Measurements from ENCODE around the gene OBSL1.

Gene OBSL1

DNA sequence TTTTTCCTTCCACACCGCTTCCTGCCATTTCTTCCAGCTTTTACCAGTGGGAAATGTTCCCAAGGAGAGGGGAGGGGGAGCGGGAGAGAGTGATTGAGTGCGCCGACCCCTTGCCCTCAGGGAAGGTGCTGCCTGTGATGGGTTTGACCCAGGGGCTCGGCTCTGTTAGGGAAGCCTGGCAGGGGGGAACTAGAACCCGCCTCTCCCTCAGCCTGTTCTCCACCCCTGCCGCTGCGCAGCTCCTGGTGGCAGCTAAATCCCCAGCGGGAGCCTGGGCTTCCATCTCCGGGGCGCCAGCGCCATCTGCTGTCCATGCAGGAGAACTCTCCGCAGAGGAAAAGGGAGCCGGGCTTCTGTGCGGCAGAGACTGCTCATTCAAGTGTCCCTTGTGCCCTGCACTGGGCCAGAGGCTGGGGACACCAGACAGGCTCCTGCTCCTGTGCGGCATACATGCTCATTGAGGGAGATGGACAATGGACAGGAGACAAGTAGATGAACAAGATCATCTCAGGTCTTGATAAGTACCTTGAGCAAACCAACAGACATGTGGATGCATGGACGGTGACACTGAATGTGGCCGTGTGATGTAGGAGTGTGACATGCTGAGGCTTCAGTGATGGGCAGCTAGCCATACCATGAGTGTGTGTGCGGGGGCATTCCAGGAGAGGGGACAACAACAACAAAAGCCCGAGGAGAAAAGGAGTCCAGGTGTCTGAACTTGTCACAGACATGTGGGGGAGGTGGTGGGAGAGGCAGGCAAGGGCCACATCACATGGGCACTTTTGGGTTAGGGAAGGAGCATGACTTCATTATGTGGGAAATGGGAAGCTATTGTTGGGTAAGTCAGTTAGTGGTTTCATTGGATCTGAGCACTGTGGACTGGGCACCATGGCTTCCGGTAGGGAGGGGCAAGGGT is 41.0 kb downstream of the OBSL1 start:
- H3K4me3 ChIP-seq = peak overlapping the region; percentile 54
- TF ChIP-seq CTCF (IDR thresholded peaks at IDR 0.05) = peak; percentile 91
- H3K27ac ChIP-seq = no peak overlapping the region
- peak; percentile 90 for DNase-seq (ENCODE audit: low spot score)

DNA sequence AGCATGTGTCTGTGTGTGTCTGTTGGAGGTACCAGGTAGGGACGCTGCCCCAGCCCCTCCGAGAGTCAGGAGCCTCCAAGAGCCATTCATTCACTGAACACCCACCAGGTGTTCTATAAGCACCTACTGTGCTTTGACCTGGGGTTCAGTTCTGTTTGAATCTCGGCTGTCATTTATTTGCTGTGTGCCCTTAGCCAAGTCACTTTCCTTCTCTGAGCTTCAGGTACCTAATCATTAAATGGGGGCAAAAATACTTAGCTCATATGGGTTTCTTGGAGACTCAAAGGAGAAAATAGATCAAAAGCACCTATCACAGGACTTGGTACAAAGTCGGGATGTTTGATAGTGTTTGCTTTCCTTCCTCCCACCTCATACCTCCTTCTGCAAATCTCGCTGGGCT is 43.9 kb downstream of the OBSL1 start:
- no peak for DNase-seq (ENCODE audit: low spot score)
- TF ChIP-seq CTCF (IDR thresholded peaks at IDR 0.05) = no peak
- Histone ChIP-seq H3K4me3 (no peak overlapping the region), H3K27ac (no peak overlapping the region)

- DNase-seq (ENCODE audit: low spot score) = no peak
- no peak overlapping the region for H3K27ac ChIP-seq
- no peak for TF ChIP-seq CTCF (IDR thresholded peaks at IDR 0.05)
- H3K4me3 ChIP-seq = no peak overlapping the region
These were observed 44.3 kb downstream of the OBSL1 start for GRCh38 chr2:219527076-219527394.

- H3K27ac ChIP-seq = no peak overlapping the region
- H3K4me3 ChIP-seq = no peak overlapping the region
- no peak for TF ChIP-seq CTCF (IDR thresholded peaks at IDR 0.05)
- DNase-seq (ENCODE audit: low spot score) = no peak
These were observed 44.8 kb downstream of the OBSL1 start for GRCh38 chr2:219526320-219527075.

DNA sequence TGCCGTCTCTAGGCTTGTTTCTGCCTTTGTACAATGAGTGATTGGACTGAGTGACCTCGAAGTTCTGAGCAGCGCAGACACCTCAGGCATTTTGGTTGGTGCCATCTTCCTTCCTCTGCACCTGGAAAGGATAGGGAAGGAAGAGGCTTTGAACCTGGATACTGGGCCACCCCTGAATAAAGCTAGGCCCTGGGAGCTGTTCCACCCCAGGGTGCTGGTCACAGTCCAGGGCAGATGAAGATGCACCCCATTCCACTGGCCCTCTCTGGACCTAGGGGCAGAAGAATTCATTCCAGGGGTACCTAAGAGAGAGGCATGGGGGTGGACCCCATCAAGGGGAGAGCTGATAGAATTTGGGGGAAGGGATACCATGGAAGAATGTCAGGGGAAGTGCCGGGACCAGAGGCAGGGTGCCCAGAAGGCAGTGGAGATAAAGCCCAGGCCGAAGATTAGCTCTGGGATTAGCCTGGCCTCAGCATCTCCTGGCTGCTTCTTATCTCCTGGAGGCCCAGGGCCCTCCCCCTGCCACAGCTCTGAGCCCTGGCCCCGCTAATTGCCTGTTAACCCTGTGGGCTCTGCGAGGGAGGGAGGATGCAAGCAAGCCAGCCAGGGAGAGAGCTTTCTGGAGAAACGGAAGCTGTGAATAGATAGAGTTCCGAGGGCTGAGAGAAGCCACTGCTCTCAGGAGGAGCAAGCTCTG is 45.7 kb downstream of the OBSL1 start:
- Histone ChIP-seq H3K4me3 (no peak overlapping the region), H3K27ac (no peak overlapping the region)
- TF ChIP-seq CTCF (IDR thresholded peaks at IDR 0.05) = no peak
- no peak for DNase-seq (ENCODE audit: low spot score)

GRCh38 chr2:219524817-219525216 is 46.5 kb downstream of the OBSL1 start:
- DNase-seq (ENCODE audit: low spot score) = no peak
- no peak overlapping the region for H3K4me3 ChIP-seq
- H3K27ac ChIP-seq = no peak overlapping the region
- TF ChIP-seq CTCF (IDR thresholded peaks at IDR 0.05) = no peak
